K562 (cell line): Measurements from ENCODE around the gene USP10.

Experiments
- DNMT1 ChIP-seq: fragments of 450-650 bp; IDR thresholded peaks from 2 replicates; pipeline ENCODE4 v1.6.1; 2016; ENCODE audit warnings: antibody characterized with exemption, mild to moderate bottlenecking
- RAD51 ChIP-seq: fragments of 450-650 bp; IDR thresholded peaks from 2 replicates; pipeline ENCODE4 v1.7.1; 2016; ENCODE audit warnings: low read depth, mild to moderate bottlenecking, borderline replicate concordance
- SRF ChIP-seq, 2 experiments: fragments of 250-450, 450-650 bp in 1 of 2; sonication (Bioruptor Pico) in 1 of 2; sonication (generic) in 1 of 2; formaldehyde crosslinking; IDR thresholded peaks; 2 replicates each; pipeline versions ENCODE4 v1.5.0 to v1.5.1; 2020 to 2022; ENCODE audit warnings: mild to moderate bottlenecking in 1 of 2, missing genetic modification reagents in 1 of 2

- TF ChIP-seq RAD51 = no peak
- no peak for TF ChIP-seq SRF (CRISPR knock-in tag; IDR thresholded peaks at IDR 0.05)
- no peak for TF ChIP-seq DNMT1
Measured at GRCh38 chr16:84817613-84818012, 117.8 kb downstream of the USP10 start.
